Thymus (tissue), 11 donors: ENCODE measurements around the gene PRKAG3. TPM values are rescaled to one million over a fixed set of nuclear protein-coding genes. Genes with fewer than 3 reads are reported as not detected.

ENCODE experiments used
- DNase-seq, 9 donors: peaks; one replicate each; pipeline ENCODE4 v3.0.0-alpha.2; 2013; ENCODE audit warnings: low spot score in 9 of 9, low read depth in 6 of 9, missing footprints in 1 of 9
- H3K27ac ChIP-seq, 2 donors: one replicate each; pipeline ENCODE4 v1.5.1; 2013; ENCODE audit warnings: control low read depth in 1 of 2, low read depth in 1 of 2, low read length in 1 of 2, mild to moderate bottlenecking in 1 of 2, moderate library complexity in 1 of 2
- H3K27me3 ChIP-seq, 2 donors: one replicate each; pipeline ENCODE4 v1.5.1; 2013; ENCODE audit warnings: low read length in 1 of 2; ENCODE audit not compliant: control insufficient read depth in 2 of 2, insufficient read depth in 1 of 2
- H3K36me3 ChIP-seq, 2 donors: one replicate each; pipeline ENCODE4 v1.5.1; 2013; ENCODE audit warnings: low read length in 1 of 2, mild to moderate bottlenecking in 1 of 2, moderate library complexity in 1 of 2; ENCODE audit not compliant: control insufficient read depth in 2 of 2, insufficient read depth in 2 of 2
- H3K4me1 ChIP-seq, 2 donors: one replicate each; pipeline ENCODE4 v1.5.1; 2013; ENCODE audit warnings: low read length in 2 of 2; ENCODE audit not compliant: control insufficient read depth in 2 of 2, insufficient read depth in 2 of 2
- H3K4me3 ChIP-seq, 2 donors: one replicate each; pipeline ENCODE4 v1.5.1; 2013; ENCODE audit warnings: low read length in 2 of 2, control low read depth in 1 of 2, mild to moderate bottlenecking in 1 of 2
- H3K9me3 ChIP-seq, 2 donors: one replicate each; pipeline ENCODE4 v1.5.1; 2013; ENCODE audit warnings: low read length in 1 of 2, mild to moderate bottlenecking in 1 of 2; ENCODE audit not compliant: control insufficient read depth in 2 of 2, insufficient read depth in 1 of 2
- WGBS: extraction: QIAGEN DNeasy Blood & Tissue Kit; methylation state at CpG from one replicate; pipeline ENCODE4 v1.1.7; 2013; 5-methylcytosine and 5-hydroxymethylcytosine counted together
- polyA plus RNA-seq: library from polyadenylated mRNA; stranded (reverse); fragments of 200-250 nt; gene quantifications from one replicate; pipeline ENCODE4 v1.2.3, GENCODE V29; 2013
- total RNA-seq: library from RNA; stranded (reverse); fragments of 120-200 nt; gene quantifications from one replicate; pipeline ENCODE4 v1.2.4, GENCODE V29; 2013
- donor health status: healthy.

Gene PRKAG3
- total and polyA plus RNA-seq, 2 donors: 0.07 TPM; not detected in 1

GRCh38 chr2:218804817-218805216, 26.8 kb downstream of the PRKAG3 start:
- no peak for DNase-seq
- 94% methylated on average over 1 of the region's 1 CpG for WGBS

GRCh38 chr2:218802386-218802994, 29.1 kb downstream of the PRKAG3 start:
- H3K27me3 ChIP-seq: peaks cover 0 to 29% of the 10 kb centered on the region in 2 donors
- 19% methylated on average over 4 of the region's 4 CpGs for WGBS
- no peak for DNase-seq
- no peak overlapping the region for H3K27ac ChIP-seq
- no peaks in the 10 kb centered on the region for H3K4me1 ChIP-seq
- H3K36me3 ChIP-seq: no peaks in the 10 kb centered on the region
- H3K4me3 ChIP-seq: no peak overlapping the region
- H3K9me3 ChIP-seq: peaks cover 0 to 2% of the 10 kb centered on the region in 2 donors

More at GRCh38 chr2:218804817-218805216, 26.8 kb downstream of the PRKAG3 start:
- H3K36me3 ChIP-seq: no peaks in the 10 kb centered on the region
- H3K27ac ChIP-seq: no peak overlapping the region
- H3K27me3 ChIP-seq: peaks cover 0 to 20% of the 10 kb centered on the region in 2 donors
- H3K4me1 ChIP-seq: no peaks in the 10 kb centered on the region
- H3K9me3 ChIP-seq: peaks cover 0 to 2% of the 10 kb centered on the region in 2 donors
- no peak overlapping the region for H3K4me3 ChIP-seq

- Histone ChIP-seq H3K4me3 (no peak overlapping the region), H3K27me3 (peaks cover 0 to 22% of the 10 kb centered on the region in 2 donors), H3K4me1 (no peaks in the 10 kb centered on the region), H3K9me3 (peaks cover 0 to 2% of the 10 kb centered on the region in 2 donors), H3K27ac (no peak overlapping the region), H3K36me3 (no peaks in the 10 kb centered on the region)
- no peak for DNase-seq
- 68% methylated on average over 6 of the region's 6 CpGs for WGBS
These were observed 31.6 kb downstream of the PRKAG3 start for GRCh38 chr2:218799990-218800389.

- no peaks in the 10 kb centered on the region for H3K4me1 ChIP-seq
These were observed 32.7 kb downstream of the PRKAG3 start for GRCh38 chr2:218798767-218799504.

GRCh38 chr2:218796691-218797090, 34.9 kb downstream of the PRKAG3 start:
- no peak for DNase-seq
- Histone ChIP-seq H3K27ac (no peak overlapping the region), H3K4me3 (no peak overlapping the region), H3K27me3 (peaks cover 0 to 21% of the 10 kb centered on the region in 2 donors), H3K4me1 (no peaks in the 10 kb centered on the region), H3K36me3 (no peaks in the 10 kb centered on the region), H3K9me3 (no peaks in the 10 kb centered on the region)
- WGBS: 95% methylated on average over 4 of the region's 4 CpGs

More at GRCh38 chr2:218798767-218799504, 32.7 kb downstream of the PRKAG3 start:
- H3K27me3 ChIP-seq: peaks cover 0 to 25% of the 10 kb centered on the region in 2 donors
- 40% methylated on average over 12 of the region's 12 CpGs for WGBS
- no peak for DNase-seq
- no peak overlapping the region for H3K27ac ChIP-seq
- no peaks in the 10 kb centered on the region for H3K9me3 ChIP-seq
- H3K36me3 ChIP-seq: no peaks in the 10 kb centered on the region
- no peak overlapping the region for H3K4me3 ChIP-seq

- peaks cover 0 to 4% of the 10 kb centered on the region in 2 donors for H3K27me3 ChIP-seq
- no peaks in the 10 kb centered on the region for H3K4me1 ChIP-seq
- H3K36me3 ChIP-seq: no peaks in the 10 kb centered on the region
- no peak overlapping the region for H3K27ac ChIP-seq
- H3K4me3 ChIP-seq: no peak overlapping the region
- no peaks in the 10 kb centered on the region for H3K9me3 ChIP-seq
- WGBS: 100% methylated on average over 1 of the region's 1 CpG
- DNase-seq: no peak
These were observed 39.2 kb downstream of the PRKAG3 start for GRCh38 chr2:218792433-218792832.

GRCh38 chr2:218788529-218789255, 42.9 kb downstream of the PRKAG3 start:
- Histone ChIP-seq H3K4me3 (no peak overlapping the region), H3K27me3 (peaks cover 2 to 9% of the 10 kb centered on the region in 2 donors), H3K4me1 (no peaks in the 10 kb centered on the region), H3K27ac (no peak overlapping the region), H3K9me3 (no peaks in the 10 kb centered on the region), H3K36me3 (no peaks in the 10 kb centered on the region)
- 98% methylated on average over 2 of the region's 2 CpGs for WGBS
- no peak for DNase-seq

- no peaks in the 10 kb centered on the region for H3K9me3 ChIP-seq
- H3K4me1 ChIP-seq: no peaks in the 10 kb centered on the region
- peaks cover 22 to 35% of the 10 kb centered on the region in 2 donors for H3K27me3 ChIP-seq
- no peaks in the 10 kb centered on the region for H3K36me3 ChIP-seq
- no peak overlapping the region for H3K4me3 ChIP-seq
- WGBS: 86% methylated on average over 3 of the region's 3 CpGs
- no peak for DNase-seq
- H3K27ac ChIP-seq: no peak overlapping the region
These were observed 45.5 kb downstream of the PRKAG3 start for GRCh38 chr2:218786133-218786532.

- no peak for DNase-seq
- Histone ChIP-seq H3K4me1 (no peaks in the 10 kb centered on the region), H3K4me3 (no peak overlapping the region), H3K9me3 (no peaks in the 10 kb centered on the region), H3K27me3 (peaks cover 28 to 44% of the 10 kb centered on the region in 2 donors), H3K36me3 (no peaks in the 10 kb centered on the region), H3K27ac (no peak overlapping the region)
- WGBS: 43% methylated on average over 1 of the region's 1 CpG
These were observed 46.5 kb downstream of the PRKAG3 start for GRCh38 chr2:218785103-218785502.
